GM21367 (cell line): ENCODE measurements around the gene ADGRG4.

Experiments
- ATAC-seq: cut with Tn5 transposase; IDR thresholded peaks from one replicate; pipeline ENCODE4 v1.9.1; 2021; ENCODE audit not compliant: unreplicated experiment

ADGRG4 gene

DNA sequence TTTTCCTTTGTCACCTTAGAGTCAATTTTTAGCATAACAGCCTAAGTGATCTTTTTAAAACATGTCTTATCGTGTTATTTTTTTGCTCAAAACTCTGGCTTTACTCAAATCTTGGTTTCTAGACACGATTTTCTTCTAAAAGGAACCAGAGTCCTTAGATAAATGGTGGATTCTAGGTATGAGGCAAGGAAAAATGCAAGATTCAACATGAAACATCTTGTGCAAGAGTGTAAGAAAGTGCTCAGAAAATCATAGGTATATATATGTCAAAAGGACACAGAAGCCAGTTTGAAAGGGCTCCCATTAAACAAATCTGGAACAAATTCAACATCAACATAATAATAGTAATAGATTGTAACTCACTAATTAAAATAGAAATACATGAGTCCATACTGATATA, 8.1 kb upstream of the ADGRG4 start:
- no peak for ATAC-seq

DNA sequence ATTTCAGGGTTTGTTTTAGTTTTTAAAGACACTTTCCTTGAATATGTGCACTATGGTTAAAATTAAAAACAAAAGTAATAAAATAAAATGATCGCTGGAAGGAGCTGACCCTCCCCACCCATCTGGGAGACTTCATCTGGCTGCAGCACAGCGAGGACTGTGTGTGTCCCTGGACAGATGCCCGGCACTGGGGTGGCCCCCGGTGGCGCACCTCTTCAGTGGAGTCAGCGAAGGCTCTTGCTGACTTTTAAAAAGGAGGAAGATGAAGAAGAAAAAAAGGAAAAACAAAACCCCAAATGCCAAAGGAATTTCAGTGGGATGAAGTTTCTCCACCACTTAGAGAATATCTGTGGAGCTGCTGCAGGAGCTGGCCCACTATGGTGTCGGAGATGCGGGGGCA, 5.4 kb upstream of the ADGRG4 start:
- no peak for ATAC-seq

DNA sequence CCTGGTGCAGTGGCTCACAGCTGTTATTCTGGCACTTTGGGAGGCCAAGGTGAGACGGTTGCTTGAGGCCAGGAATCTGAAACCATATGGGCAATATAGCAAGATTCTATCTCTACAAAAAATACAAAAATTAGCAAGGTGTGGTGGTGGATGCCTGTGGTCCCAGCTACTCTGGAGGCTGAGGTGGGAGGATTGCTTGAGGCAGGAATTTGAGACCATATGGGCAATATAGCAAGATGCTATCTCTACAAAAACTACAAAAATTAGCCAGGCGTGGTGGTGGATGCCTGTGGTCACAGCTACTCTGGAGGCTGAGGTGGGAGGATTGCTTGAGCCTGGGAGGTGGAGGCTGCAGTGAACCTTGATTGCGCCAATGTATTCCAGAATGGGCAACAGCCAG, 2.3 kb downstream of the ADGRG4 start:
- no peak for ATAC-seq

DNA sequence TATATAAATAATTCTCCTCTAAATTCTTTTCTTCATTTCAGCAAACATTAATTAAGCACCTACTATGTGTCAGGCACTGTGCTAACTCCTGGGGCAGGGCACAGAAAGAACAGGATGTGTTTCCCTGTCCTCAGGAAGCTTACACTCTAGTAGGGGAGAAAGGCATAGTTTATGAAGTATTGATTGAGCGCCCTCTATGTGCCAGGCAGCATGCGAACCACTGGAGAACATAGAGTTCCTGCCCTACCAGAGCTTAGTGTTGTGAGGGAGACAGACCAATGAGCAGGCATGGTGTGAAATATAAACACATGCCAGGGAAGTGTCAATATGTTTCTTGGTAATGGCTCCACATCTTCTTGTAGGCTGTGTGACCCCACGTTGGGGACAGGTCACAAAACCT, 3.7 kb downstream of the ADGRG4 start:
- no peak for ATAC-seq

DNA sequence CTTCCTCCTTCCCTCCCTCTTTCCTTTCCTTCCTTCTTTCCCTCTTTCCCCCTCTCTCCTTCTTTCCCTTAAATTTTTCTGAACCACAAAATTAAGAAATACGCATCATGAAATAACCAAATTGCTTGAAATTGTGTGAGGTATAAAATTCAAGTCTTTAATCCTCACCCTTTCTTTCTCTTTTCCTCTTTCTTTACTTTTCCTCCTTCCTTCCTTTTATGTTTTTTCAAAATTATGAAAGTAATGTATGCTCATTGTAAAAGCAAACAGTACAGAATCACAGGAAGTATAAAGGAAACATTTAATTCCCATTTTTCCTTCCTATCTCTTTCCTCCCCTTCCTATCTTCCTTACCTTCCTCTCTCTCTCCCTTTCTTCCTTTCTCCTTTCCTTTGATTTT, 5.4 kb downstream of the ADGRG4 start:
- no peak for ATAC-seq

DNA sequence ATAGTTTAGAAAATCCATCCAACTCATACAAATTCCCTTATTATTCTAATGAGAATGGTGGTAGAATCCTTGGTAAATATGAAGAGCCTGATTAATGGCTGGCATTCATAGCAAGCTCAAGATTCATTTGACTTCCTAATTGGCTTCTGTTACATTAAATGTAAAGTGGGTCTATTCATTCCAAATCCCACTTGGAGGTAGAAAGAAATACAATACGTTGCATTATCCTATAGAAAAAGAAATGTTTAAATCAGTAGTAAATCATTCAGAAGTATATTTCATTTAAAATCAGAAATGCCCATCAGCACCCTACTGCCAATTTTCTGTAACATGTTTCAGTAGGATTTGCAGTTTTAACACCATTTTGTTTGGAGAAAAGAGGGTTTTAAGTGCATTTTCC, 6.7 kb downstream of the ADGRG4 start:
- ATAC-seq = no peak

DNA sequence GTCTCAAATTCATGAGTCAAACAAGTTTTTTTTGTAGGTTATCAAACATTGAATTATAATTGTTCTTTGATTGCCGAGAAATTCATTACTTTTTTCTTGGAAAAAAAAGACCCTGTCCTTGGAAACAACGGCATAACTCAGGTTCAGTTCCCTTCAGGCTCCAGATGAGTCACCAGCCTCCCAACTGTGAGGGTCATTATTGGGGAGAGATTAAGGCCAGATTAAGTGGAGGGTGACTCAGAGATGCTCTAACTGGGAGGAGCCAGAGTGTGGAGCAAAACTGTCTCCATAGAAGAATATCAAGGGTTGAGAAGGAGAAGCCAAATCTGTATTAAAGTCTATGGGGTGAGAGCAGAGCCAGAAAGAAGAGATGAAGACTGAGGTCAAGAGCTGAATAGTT, 9.6 kb downstream of the ADGRG4 start:
- no peak for ATAC-seq

DNA sequence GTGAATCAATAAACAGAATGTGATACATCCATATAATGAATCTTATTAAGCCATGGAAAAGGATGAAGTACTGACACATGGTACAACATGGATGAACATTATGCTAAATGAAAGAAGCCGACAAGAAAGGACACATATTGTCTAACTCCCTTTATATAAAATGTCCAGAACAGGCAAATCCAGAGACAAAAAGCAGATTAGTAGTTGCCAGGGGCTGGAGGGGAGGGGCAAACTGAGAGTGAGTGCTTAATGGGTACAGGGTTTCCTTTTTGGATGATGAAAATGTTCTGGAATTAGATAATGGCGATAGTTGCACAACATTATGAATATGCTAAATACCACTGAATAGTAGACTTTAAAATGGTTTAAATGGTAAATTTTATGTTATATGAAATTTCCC, 17.4 kb downstream of the ADGRG4 start:
- no peak for ATAC-seq

DNA sequence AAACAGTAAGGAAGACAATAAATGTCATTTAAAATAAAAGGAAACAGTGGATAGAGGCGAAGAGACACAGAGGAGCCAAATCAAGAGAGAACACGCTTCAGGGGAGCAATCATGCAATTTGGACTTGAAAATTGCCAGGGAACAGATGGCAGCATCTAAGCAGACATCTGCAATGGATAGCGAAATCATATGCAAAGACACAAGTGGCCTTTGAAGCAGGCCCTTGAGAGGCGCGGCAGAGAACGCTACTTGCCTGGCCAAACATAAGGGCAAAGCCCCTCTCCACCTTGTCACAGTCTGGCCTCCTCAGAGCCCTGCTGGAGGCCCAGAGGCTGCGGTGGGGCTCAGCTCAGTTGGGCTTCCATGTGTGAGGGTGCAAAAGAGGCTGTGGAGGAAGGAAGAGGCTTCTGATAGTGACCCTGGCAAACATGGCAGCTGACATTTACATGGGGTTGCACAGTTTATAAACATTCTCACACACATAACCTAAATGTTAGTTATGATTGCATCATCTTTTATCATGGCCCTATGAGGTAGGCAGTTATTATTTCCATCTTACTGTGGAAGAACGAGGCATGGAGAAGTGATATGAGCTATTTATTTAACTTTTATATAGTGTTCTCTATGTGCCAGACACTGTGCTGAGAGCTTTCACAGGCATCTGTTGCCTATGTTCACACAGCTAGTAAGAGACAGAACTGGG, 18.3 kb downstream of the ADGRG4 start:
- no peak for ATAC-seq

DNA sequence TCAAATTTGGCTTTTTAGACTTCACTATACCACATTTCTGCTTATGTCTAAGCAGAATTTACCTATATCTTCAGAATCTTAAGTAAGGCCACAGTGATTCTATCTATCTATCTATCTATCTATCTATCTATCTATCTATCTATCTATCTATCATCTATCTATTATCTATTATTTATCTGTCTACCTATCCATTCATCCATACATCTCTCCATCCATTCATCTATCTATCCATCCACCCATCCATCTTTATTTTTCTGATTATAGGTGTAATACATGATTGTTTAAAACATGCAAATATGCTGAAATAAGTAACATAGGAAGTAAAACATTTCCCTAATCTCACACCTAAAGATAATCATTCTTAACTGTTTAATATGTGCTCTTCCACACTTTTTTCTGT, 18.8 kb downstream of the ADGRG4 start:
- no peak for ATAC-seq

DNA sequence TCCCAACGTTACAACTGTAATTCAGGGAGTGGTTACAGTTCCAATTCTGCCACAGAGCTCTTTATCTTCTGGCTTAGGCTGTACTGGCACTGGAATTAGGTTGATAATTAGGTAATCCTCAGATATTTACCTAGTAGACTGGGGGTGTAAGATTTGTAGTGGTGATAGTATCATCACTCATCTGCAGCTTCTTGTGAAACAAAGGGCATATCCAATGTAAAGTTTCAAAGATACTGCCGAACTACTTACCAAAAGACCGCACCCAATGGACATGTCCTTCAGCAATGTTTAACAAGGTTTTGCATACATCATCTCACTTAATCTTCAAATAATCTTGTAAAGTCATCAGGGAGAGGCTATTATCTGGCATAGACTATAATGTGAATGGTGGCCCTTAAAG, 20.8 kb downstream of the ADGRG4 start:
- ATAC-seq = no peak

DNA sequence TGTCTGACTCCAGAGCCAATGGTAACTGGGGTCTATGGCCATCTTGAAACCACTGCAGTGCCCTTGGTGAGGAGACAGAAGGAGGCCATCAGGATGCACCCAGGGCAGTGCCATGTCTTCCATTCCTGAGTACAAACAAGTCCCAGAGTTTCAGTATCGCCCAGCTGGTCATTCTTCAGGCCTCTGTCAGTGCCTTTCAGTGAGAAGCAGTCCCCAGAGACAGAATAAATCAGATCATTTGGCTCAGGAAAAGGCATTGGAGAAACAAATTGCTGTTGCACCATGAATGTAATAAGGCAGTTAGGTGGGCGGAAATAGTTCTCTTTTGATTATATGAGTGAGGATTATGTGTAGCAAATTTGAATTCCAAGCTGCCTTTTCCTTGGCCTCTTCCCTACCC, 21.3 kb downstream of the ADGRG4 start:
- no peak for ATAC-seq

DNA sequence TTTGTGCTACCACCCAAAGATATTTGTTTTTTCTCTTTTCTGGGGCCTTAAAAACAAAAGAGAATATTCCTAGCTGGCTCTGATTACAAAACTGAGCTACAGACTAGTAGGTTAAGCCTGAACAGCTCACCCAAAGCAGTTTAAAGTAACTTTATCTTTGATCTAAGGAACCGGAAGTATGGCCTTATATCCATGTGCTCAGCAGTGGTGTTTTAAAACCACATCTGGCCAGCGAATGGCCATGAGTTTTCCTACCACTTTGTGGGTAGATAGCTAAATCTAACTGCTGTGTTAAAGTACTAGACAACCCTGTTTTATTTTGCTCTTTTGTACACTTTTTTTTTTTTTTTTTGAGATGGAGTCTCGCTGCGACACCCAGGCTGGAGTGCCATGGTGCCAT, 24.6 kb downstream of the ADGRG4 start:
- ATAC-seq = no peak

DNA sequence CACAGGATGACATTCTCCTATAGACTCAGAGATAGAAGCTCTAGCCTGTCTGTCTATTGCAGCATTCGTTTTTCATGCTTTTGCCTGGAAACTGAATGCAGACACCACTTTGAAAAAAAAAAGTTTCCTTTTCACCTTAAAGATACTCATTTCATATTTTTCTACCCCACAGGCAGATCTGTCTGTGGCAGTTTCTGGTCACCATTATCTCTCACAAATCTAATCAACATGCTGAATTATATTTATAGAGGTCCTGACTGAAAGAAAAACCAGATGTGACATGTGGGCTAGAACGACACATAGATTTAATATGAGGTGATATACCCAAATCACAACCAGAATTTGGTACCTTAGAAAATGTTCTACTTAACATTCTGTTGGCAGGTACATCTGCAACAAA, 28.2 kb downstream of the ADGRG4 start:
- no peak for ATAC-seq

DNA sequence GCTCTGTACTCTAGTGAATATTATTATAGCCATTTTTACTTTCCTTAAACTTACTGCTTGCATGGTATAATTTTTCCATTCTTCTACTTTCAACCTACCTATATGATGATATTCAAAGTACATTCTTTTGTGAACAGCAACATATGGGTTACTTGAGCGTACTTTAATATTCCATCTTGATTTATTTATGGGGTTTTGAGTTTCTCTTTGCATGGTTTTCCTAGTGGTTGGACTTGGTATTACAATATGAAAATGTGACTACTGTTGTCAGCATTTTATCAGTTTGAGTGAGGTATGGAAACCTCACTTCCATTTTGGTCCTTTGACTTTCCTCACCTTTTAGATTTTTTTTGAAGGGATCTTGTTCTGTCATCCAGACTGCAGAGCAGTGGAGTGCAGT, 35.9 kb downstream of the ADGRG4 start:
- no peak for ATAC-seq

DNA sequence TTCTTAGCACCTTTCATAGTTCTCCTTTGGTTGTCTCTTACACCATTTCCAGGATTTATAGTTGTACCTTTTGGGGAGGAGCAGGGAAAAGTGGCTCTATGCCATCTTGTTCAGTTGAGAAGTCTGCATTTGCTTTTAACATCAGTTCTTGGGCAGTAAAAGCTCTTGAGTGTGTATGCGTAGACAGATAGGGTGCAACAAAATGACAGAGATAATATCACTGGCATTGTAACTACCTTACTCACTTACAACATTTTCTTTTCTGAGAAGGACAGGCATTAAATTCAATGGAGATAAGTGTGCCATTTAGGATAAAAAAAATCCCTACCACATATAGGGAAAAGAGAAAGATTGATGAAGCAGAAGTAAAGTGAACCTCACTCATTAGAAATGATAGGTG, 38.9 kb downstream of the ADGRG4 start:
- ATAC-seq = no peak

DNA sequence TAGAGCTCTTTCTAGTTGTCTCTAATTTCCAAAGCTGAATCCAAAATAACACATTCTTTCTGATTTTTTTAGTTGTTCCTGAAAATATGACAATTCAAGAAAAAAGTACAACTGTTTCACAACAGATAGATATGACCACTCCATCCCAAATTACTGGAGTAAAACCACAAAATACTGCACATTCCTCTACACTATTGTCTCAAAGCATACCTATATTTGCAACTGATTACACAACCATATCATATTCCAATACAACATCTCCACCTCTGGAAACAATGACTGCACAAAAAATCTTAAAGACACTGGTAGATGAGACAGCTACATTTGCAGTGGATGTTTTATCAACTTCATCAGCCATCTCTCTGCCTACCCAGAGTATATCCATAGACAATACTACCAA, 43.6 kb downstream of the ADGRG4 start:
- no peak for ATAC-seq

DNA sequence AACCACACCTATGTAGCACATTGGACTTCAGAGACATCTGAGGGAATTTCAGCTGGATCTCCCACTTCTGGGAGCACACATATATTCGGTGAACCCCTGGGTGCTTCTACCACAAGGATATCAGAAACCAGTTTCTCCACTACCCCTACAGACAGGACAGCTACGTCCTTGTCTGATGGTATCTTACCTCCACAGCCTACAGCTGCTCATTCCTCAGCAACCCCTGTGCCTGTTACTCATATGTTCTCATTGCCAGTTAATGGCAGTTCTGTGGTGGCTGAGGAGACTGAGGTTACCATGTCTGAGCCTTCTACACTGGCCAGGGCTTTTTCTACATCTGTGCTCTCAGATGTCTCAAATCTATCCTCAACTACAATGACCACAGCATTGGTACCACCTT, 45.7 kb downstream of the ADGRG4 start:
- no peak for ATAC-seq

DNA sequence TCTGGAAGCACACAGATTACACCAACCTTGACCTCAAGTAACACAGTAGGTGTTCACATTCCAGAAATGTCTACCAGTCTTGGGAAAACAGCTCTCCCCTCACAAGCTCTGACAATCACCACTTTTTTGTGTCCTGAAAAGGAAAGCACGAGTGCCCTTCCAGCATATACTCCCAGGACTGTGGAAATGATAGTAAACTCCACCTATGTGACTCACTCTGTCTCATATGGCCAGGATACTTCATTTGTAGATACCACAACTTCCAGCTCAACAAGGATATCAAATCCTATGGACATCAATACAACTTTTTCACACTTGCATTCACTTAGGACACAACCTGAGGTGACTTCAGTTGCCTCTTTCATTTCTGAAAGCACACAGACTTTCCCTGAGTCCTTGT, 46.9 kb downstream of the ADGRG4 start:
- no peak for ATAC-seq

DNA sequence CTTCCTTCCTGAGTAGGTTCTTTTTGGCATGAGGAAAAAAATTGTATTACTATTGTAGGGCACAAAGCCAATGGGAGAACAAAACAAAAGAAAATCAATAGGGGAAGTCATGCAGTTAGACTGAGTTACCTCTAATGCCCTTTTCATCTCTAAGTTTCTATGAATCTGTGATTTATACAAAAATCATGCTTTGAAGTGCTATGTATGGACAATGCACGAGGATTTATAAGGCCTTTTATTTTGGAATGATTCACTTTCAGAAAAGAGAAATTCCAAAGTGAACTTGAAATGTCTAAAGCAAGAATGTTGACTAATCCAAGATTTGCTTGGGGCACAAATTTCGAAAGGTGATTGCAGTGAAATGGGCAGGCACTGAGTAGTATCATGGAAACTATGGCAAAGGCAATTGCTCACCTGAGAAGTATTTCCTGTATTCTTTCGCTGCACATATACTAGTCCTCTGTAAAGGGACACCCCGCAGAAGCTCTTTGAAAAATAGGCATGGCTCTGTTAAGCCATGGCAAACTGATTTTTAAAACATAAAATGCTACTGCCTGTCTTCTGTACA, 52.8 kb downstream of the ADGRG4 start:
- no peak for ATAC-seq

DNA sequence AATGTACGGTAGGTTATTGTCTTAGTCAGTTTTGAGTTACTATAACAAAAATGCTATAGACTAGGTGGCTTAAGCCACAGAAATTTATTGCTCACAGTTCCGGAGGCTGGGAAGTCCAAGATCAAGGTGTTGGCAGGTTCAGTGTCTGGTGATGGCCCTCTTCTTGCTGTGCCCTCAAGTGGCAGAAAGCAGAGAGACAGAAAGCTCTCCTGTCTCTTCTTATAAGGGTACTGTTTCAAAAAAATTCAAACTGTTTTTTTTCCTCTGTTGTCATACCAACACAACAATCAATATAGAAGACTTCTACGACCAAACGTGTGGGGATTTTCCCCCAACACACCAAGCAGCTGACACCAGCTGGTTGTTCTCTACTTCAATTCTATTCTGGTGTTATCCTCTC, 53.4 kb downstream of the ADGRG4 start:
- no peak for ATAC-seq

DNA sequence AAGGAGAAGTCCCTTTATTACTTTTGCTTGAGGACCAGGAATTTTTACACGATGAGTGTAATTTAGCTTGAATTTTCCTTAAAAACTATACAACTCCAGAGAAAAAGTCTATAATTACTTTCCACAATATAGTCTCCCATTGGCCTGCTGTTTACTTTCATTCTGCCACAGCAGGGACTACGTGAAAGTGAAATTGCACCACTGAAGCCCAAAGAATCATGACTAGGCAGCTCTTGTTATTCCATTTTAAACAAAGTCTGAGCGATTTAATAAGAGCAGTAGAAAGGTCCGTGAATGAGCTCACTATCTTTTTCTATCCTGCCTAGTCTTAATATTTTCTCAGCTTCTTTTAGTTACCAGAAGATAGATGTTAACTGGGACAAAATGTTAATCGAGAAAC, 68.6 kb downstream of the ADGRG4 start:
- ATAC-seq = no peak

DNA sequence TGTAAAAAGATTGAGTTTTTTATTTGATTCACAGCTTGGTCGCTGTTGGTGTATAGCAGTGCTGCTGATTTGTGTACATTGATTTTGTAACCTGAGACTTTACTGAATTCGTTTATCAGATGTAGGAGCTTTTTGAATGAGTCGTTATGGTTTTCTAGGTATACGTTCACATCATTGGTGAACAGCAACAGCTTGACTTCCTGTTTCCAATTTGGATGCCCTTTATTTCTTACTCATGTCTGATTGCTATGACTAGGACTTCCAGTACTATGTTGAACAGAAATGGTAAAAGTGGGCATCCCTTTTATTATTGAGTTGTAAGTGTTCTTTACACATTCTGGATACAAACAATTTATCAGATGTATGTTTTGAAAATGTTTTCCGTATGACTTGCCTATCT, 76.0 kb downstream of the ADGRG4 start:
- ATAC-seq = no peak
